Mucosa of descending colon (tissue), 3 donors: ENCODE results near the gene LMX1B. TPM values are rescaled to one million over a fixed set of nuclear protein-coding genes. Genes with fewer than 3 reads are reported as not detected.
"Not testable (repeated sequence)": the region's sequence is repeated elsewhere in the genome, so short reads cannot be mapped to it uniquely, and the experiment has no call there.

Experiments used
- ATAC-seq: fragments of 200-7000 bp; cut with Tn5 transposase; one replicate; pipeline ENCODE4 v1.9.1; 2020; ENCODE audit warnings: mild to moderate bottlenecking, moderate library complexity
- DNase-seq, 3 donors: peaks; one replicate each; pipeline ENCODE4 v3.0.0-alpha.2; 2020
- H3K36me3 ChIP-seq: fragments of 200-600 bp; one replicate; pipeline ENCODE4 v1.8.0; 2021; ENCODE audit warnings: low read depth, mild to moderate bottlenecking
- H3K4me1 ChIP-seq: fragments of 200-600 bp; one replicate; pipeline ENCODE4 v1.8.0; 2021; ENCODE audit warnings: low read depth, mild to moderate bottlenecking
- H3K4me3 ChIP-seq: fragments of 200-600 bp; one replicate; pipeline ENCODE4 v1.8.0; 2021; ENCODE audit warnings: mild to moderate bottlenecking
- H3K9me3 ChIP-seq: fragments of 200-600 bp; one replicate; pipeline ENCODE4 v1.8.0; 2021; ENCODE audit warnings: mild to moderate bottlenecking
- CTCF ChIP-seq: fragments of 200-600 bp; IDR thresholded peaks from one replicate; pipeline ENCODE4 v1.8.0; 2022; ENCODE audit warnings: antibody characterized with exemption, mild to moderate bottlenecking
- intact Hi-C, 2 donors: fragments of 100-400 bp; cut with DNase I in 1 of 2; cut with micrococcal nuclease in 1 of 2; formaldehyde crosslinking; loops; one replicate each; pipeline versions ENCODE4 v1.11.0 to v1.11.1; 2022; cut with DNase I, micrococcal nuclease
- total RNA-seq, 3 donors: library from RNA; stranded (reverse); fragmentation: NEBNext Ultra II Directional in 2 of 3; extraction: Animal tissue kit (Norgen Biotek cat#: 25700) in 2 of 3; gene quantifications; one replicate each; pipeline versions ENCODE4 v1.2.1 to v1.2.4, GENCODE V29; 2021 to 2023
- donor health status: DM: no; HTN: no; CAD: no; lungs with moderate emphysema.
- donor health status: DM: no; HTN: no; CAD: no.
- donor health status: DM: no; HTN: yes; CAD: no.

LMX1B gene
- total RNA-seq, 3 donors from 2014 or later: 0.14 to 0.51 TPM; not detected in 1

GRCh38 chr9:126724226-126724625 is 110.5 kb downstream of the LMX1B start:
- H3K4me3 ChIP-seq: no peak overlapping the region
- no peak for TF ChIP-seq CTCF
- DNase-seq (no peak), ATAC-seq (no peak)
- no peaks in the 10 kb centered on the region for H3K9me3 ChIP-seq
- peaks cover 9% of the 10 kb centered on the region for H3K4me1 ChIP-seq
- no peaks in the 10 kb centered on the region for H3K36me3 ChIP-seq
- intact Hi-C loops: no loop called here

- DNase-seq: not testable (repeated sequence)
Observed at GRCh38 chr9:126725485-126725884, 111.8 kb downstream of the LMX1B start.

DNA sequence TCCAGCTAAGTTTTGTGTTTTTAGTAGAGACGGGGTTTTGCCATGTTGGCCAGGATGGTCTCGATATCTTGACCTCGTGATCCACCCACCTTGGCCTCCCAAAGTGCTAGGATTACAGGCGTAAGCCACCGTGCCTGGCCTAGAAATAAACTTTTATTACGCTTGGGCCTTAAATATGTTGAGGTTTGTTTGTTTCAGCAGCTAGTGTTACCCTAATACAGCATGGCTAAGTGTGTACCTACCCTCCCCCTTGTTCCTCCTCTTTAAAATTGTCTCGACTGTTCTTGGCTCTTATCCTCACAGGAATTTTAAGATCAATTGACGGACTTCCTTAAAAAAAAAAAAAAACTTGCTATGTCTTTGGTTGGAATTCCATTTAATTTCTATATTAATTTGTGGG is 114.5 kb downstream of the LMX1B start:
- DNase-seq, ATAC-seq, H3K9me3 ChIP-seq, intact Hi-C loops, H3K4me3 ChIP-seq, H3K4me1 ChIP-seq, H3K36me3 ChIP-seq: not testable (repeated sequence)

More at GRCh38 chr9:126725485-126725884, 111.8 kb downstream of the LMX1B start:
- H3K36me3 ChIP-seq, ATAC-seq, intact Hi-C loops, H3K4me3 ChIP-seq, H3K4me1 ChIP-seq, H3K9me3 ChIP-seq: not testable (repeated sequence)

GRCh38 chr9:126730592-126730991 is 116.9 kb downstream of the LMX1B start:
- DNase-seq, ATAC-seq: not testable (repeated sequence)

DNA sequence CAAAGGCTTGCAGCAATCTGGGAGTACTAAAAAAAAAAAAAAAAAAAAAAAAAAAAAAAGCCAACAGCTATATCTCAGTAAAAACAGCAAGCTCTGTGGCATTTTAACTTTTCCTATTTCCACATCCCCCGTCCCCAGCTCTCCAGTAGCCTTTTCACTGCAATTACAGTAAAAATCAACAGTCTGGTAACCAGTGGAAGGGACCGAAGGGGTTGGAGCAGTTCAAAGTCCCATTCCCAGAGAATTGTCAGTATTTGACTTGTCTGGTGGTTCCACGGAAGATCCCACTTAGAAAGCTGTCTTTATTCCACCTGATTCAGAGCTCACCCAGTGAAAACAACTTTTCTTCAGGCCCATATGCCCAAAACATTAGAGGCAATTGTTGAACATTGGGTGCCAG is 119.3 kb downstream of the LMX1B start:
- intact Hi-C loops: no loop called here
- Histone ChIP-seq H3K4me1 (no peaks in the 10 kb centered on the region), H3K4me3 (no peak overlapping the region), H3K9me3 (peaks cover 17% of the 10 kb centered on the region), H3K36me3 (no peaks in the 10 kb centered on the region)
- ATAC-seq (no peak), DNase-seq (no peak)
- no peak for TF ChIP-seq CTCF

More at GRCh38 chr9:126730592-126730991, 116.9 kb downstream of the LMX1B start:
- H3K9me3 ChIP-seq: peaks cover 10% of the 10 kb centered on the region
- H3K36me3 ChIP-seq, H3K4me1 ChIP-seq, H3K4me3 ChIP-seq, intact Hi-C loops: not testable (repeated sequence)

GRCh38 chr9:126734877-126735276 is 121.1 kb downstream of the LMX1B start:
- ATAC-seq (no peak), DNase-seq (no peak)
- H3K4me1 ChIP-seq: no peaks in the 10 kb centered on the region
- H3K9me3 ChIP-seq: peaks cover 17% of the 10 kb centered on the region
- intact Hi-C loops: no loop called here
- H3K36me3 ChIP-seq: no peaks in the 10 kb centered on the region
- no peak for TF ChIP-seq CTCF
- H3K4me3 ChIP-seq: no peak overlapping the region

DNA sequence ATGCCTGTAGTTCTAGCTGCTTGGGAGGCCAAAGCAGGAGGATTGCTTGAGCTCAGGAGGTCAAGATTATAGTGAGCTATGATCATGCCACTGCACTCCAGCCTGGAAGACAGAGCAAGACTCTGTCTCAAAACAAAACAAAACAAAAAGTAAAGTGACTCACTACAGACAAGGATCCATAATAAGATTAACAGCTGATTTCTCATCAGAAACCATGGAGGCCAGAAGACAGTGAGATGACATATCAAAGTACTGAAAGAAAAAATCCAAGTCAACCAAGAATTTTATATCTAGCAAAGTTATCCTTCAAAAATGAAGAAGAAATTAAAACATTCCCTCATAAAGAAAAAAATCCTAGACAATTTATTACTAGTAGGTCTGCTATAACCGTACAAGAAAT is 121.8 kb downstream of the LMX1B start:
- Histone ChIP-seq H3K4me1 (no peaks in the 10 kb centered on the region), H3K9me3 (peaks cover 17% of the 10 kb centered on the region), H3K4me3 (no peak overlapping the region), H3K36me3 (no peaks in the 10 kb centered on the region)
- no peak for TF ChIP-seq CTCF
- no peak for DNase-seq
- ATAC-seq: no peak
- intact Hi-C loops: no loop called here
